OCI-LY7 (cell line): Measurements from ENCODE around the gene SPATA13.

Experiments
- CTCF ChIP-seq: fragments of 200-600 bp; sonication (generic); conservative IDR thresholded peaks from 2 replicates; pipeline ENCODE4 v1.5.1; 2014; ENCODE audit warnings: mild to moderate bottlenecking, antibody characterized with exemption, low read length, moderate library complexity, mixed read lengths
- EZH2phosphoT487 ChIP-seq: fragments of 200-600 bp; sonication (generic); IDR thresholded peaks from 2 replicates; pipeline ENCODE4 v1.6.1; 2018; ENCODE audit warnings: low read depth, borderline replicate concordance, mild to moderate bottlenecking, mixed run types, antibody characterized with exemption, low read length, moderate library complexity, mixed read lengths

- TF ChIP-seq CTCF = no peak
- no peak for TF ChIP-seq EZH2phosphoT487
Observed at GRCh38 chr13:24207841-24208667, 47.5 kb downstream of the SPATA13 start.
